NT2/D1 (cell line): ENCODE results near the gene PASK.

Experiments
- SUZ12 ChIP-seq: IDR thresholded peaks from 2 replicates; pipeline ENCODE4 v1.6.1; 2011; ENCODE audit not compliant: insufficient read length, insufficient read depth; ENCODE audit errors: extremely low read depth
- ZNF274 ChIP-seq: IDR thresholded peaks from 2 replicates; pipeline ENCODE4 v1.6.1; 2011; ENCODE audit warnings: mild to moderate bottlenecking, low read depth, low read length

GRCh38 chr2:241153616-241154015, 4.3 kb upstream of the PASK start:
- no peak for TF ChIP-seq ZNF274
- TF ChIP-seq SUZ12 = no peak
